Fibroblast of the aortic adventitia (primary cell): ENCODE results near the gene SLC41A3. TPM values are rescaled to one million over a fixed set of nuclear protein-coding genes. Genes with fewer than 3 reads are reported as not detected.

Source experiments
- DNase-seq: peaks from one replicate; pipeline ENCODE4 v3.0.0-alpha.2; 2010; ENCODE audit warnings: low read depth
- H3K4me3 ChIP-seq: 2 replicates; pipeline ENCODE4 v1.5.1; 2011; ENCODE audit warnings: low read depth, mild to moderate bottlenecking, control low read depth, low read length, moderate library complexity
- total RNA-seq: library from RNA; depleted of rRNA; stranded (reverse); fragments of >200 nt; gene quantifications from 2 replicates; pipeline ENCODE4 v1.2.3, GENCODE V29; 2012; ENCODE audit warnings: low replicate concordance
- TF ChIP-seq, protein P1 (sequence below): IDR thresholded peaks from 2 replicates; pipeline ENCODE4 v1.5.1; 2011; ENCODE audit warnings: mild to moderate bottlenecking, low read length, control low read depth, inconsistent platforms; ENCODE audit not compliant: insufficient read depth

SLC41A3 gene
- total RNA-seq, 1 donor: 40.0 TPM

GRCh38 chr3:126130081-126130855, 46.3 kb upstream of the SLC41A3 start:
- TF ChIP-seq, protein P1, sequence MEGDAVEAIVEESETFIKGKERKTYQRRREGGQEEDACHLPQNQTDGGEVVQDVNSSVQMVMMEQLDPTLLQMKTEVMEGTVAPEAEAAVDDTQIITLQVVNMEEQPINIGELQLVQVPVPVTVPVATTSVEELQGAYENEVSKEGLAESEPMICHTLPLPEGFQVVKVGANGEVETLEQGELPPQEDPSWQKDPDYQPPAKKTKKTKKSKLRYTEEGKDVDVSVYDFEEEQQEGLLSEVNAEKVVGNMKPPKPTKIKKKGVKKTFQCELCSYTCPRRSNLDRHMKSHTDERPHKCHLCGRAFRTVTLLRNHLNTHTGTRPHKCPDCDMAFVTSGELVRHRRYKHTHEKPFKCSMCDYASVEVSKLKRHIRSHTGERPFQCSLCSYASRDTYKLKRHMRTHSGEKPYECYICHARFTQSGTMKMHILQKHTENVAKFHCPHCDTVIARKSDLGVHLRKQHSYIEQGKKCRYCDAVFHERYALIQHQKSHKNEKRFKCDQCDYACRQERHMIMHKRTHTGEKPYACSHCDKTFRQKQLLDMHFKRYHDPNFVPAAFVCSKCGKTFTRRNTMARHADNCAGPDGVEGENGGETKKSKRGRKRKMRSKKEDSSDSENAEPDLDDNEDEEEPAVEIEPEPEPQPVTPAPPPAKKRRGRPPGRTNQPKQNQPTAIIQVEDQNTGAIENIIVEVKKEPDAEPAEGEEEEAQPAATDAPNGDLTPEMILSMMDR: no peak
- no peak for DNase-seq
- no peak overlapping the region for H3K4me3 ChIP-seq

DNA sequence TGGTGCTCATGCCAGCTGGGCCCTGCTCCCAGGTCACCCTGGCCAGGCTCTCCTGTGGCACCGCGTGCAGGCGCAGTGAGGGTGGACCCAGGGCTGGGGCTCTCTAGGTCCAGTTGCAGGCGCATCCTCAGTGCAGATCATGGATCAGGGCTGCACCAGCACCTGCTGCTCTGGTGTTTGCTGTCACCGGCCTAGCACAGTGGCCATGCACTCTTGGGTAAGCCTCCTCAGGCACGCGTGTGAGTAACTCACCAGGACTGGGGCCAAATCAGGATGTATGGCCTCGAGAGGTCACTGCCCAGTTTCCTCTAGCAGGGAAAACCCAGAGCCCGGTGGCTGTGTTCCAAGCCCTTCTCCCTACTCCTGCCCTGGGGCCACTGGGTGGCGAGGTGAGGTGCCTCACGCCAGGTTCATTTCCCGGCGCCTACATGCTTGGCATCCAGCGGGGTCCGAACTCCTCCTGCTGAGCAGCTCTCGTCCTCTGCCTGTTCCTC, 45.5 kb upstream of the SLC41A3 start:
- no peak overlapping the region for H3K4me3 ChIP-seq
- DNase-seq: no peak
- TF ChIP-seq, protein P1: no peak

- DNase-seq: no peak
- TF ChIP-seq, protein P1: no peak
- H3K4me3 ChIP-seq: no peak overlapping the region
These were observed 44.8 kb upstream of the SLC41A3 start for GRCh38 chr3:126128504-126129397.

GRCh38 chr3:126127904-126128303, 44.0 kb upstream of the SLC41A3 start:
- TF ChIP-seq, protein P1: no peak
- DNase-seq: no peak
- H3K4me3 ChIP-seq: no peak overlapping the region

DNA sequence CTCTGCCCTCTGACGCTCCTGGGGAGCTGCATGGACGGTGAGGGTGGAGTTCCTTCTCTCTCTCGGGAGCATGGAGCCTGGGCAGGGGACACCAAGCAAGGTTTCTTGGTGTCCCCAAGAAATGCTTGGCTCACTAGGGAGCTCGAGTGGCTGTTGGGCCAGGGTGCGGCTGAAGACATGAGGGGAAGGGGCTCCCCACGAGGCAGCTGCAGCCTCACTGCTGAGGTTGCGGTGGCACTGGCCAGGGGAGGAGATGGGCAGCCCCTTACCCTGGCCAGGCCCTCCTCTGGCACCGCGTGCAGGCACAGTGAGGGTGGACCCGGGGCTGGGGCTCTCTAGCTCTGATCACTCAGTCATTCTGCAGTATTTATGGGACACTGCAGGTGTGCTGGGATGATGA, 43.5 kb upstream of the SLC41A3 start:
- DNase-seq: no peak
- H3K4me3 ChIP-seq: no peak overlapping the region
- TF ChIP-seq, protein P1: no peak

- TF ChIP-seq, protein P1: no peak
- DNase-seq: no peak
- H3K4me3 ChIP-seq: no peak overlapping the region
These were observed 43.0 kb upstream of the SLC41A3 start for GRCh38 chr3:126126811-126127431.
